ENCODE measurements around the gene FPR1.

FPR1 gene

DNA sequence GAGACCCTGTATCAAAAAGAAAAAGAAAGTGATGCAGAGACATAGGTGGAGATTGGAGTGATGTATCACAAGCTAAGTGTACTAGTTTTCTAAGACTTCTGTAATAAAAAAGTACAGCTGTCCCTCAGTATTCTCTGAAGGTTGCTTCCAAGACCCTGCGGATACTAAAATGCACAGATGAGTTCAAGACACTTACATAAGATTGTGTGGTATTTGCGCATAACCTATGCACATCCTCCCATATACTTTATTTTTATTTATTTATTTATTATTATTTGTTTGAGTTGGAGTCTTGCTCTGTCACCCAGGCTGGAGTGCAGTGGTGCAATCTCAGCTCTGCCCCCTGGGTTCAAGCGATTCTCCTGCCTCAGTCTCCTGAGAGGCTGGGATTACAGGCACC is 14.3 kb downstream of the FPR1 start:
- no peak for DNase-seq (ENCODE audit: low spot score)

DNA sequence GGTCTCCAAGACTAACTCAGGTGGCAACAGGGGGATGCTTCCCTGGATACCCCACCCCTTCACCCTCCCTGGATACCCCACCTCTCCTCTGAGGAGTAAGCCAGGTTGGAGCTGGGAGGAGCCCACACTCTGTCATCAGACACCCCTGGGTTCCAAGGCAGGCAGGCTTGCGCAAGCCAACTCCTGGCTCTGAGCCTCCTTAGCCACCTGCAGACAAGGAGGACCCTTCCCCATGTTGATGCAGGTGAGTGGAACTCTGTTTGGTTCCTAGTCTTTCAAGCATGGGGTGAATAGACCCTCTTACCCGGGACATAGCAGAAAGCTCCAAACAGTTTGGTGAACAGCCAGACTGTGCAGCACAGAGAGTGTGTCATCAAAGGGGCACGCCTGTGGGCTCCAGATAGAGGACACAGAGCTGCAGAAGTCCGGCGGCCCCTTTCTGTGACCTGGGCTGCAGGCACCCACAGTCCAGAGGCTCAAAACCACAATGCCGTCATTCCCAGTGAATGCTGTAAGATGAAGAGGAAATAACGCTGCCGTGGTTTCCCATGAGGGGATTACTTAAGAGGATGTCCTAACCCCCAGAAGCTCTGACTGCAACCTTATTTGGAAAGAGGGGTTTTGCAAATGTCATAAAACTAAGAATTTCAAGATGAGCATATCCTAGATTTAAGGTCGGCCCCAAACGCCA is 15.8 kb downstream of the FPR1 start:
- no peak for DNase-seq (ENCODE audit: low spot score)

DNA sequence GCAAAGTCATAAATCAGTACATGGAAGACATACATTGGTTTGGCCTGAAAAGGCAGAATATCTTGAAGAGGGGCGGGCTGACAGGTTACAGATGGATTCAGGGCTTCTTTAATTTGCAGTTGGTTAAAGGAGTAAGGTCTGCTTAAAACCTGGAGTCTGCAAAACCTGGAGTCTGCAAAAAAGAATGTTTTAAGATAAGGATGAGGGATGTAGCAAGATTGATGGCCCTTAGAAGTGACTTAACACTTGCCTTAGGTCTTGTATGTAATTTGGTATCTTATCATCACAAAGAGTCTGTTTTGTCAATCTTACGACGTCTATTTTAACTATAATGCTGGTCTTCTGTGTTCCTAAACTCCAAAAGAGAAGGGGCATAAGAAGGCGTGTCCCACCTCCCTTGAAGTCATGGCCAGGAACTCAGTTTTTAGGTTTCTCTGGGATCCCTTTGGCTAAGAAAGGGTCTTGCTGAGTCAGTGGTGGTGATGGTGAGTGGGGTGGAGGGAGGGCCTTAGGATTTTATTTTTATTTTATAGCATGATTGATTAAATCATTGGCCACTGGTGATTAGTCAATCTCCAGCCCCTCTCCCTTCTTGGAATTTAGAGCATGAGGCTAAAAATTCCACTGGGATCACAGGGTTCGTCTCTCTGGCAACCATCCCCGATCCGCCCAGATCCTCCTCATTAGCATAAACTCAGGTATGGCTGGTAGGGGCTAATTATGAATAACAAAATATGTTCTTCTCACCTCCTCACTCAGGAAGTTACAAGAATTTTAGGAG is 17.7 kb downstream of the FPR1 start:
- no peak for DNase-seq (ENCODE audit: low spot score)

DNA sequence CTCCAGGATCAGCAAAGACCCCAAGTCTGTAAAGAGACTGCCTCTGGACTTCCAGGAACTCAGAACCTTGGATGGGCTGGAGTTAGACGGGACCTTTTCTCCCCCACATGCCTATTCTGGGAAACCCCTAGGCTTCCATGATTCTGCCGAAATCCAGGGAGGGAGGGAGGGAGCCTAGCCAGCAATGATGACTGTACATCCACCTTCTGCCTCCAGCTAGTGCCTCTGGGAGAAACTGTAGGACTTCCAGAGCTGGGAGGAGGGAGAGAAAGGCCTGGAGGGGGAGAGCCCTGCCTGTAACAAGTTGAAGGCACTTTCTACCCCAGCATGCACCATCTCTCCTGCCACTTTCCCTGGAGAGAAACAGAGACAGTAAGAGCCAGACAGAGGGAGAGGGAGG is 21.9 kb downstream of the FPR1 start:
- DNase-seq (ENCODE audit: low spot score), result no peak

DNA sequence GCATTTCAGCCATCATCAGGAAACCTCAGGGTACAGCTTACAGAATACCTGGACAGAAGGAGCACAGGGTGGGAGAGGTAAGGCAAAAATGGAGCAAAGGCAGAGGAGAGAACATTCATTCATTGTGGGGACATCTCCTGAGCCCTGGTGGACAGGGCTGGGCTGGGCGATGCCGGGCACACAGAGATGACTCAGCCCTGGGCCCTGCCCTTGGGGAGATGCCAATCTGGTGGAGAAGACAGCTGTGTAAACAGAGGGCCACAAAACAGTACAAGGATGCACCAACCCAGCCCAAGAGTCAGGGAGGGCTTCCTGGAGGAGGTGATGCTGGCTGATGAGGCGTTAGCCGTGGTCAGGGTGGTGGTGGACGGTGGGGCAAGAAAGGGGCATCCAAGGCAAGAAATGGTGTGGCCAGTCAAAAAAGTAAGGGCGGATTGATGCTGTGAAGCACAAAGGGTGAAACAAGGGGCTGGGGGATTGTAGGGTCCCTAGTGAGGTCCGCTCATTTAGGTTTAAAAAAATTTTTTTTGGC is 24.3 kb downstream of the FPR1 start:
- DNase-seq (ENCODE audit: low spot score), result no peak

DNA sequence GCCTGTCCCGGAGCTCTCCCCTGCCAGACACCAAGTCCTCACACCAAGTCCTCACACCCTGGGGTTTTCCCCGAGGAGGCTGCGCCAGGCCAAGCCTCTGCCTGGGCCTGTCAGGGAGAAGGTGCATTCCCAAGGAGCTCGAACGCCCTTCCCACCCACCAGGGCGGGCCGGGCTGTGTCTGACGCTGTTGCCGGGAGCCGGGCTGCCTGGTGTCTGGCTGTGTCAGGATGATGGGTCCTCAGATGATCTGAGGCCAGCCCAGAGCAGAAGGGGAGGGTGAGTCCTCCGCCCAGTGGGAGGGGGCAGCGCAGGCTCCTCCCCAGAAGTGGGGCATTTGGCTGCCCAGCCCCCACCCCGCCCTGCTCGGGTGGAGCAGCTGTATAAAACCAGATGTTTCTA is 25.6 kb downstream of the FPR1 start:
- DNase-seq (ENCODE audit: low spot score), result no peak

DNA sequence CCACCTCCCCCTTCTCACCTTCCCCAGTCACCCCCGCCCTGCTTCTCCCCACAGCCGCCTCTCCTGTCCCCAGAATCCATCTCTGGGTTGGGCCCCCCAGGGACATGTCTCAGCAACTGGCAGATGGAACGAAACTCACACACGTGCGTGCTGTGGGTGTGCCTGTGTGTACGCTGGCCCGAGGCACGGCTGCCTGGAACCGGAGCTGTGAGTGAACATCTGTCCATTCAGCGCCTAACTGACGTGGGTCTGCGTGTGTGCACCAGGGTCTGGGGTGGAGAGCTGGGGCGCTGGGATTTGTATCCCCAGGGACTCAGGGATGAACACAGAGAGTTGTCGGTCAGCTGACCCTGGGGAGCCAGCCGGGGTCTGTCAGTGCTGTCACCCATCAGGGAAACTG is 27.1 kb downstream of the FPR1 start:
- DNase-seq (ENCODE audit: low spot score), result no peak

DNA sequence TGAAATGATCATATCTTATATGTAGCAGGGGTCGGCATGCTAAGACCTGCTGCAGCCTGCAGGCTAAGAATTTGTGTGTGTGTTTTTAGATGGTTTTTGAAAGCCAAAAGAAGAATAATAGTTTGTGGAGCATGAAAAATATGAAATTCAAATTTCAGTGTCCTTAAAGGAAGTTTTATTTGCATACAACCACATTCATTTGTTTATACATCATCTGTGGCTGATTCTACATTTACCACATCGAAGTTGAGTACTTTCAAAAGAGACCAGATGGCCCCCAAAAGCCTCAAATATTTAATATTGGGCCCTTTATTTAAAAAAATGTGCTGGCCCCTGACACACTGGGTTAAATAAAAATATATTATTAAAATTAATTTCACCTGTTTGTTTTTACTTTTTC is 29.2 kb downstream of the FPR1 start:
- no peak for DNase-seq (ENCODE audit: low spot score)

DNA sequence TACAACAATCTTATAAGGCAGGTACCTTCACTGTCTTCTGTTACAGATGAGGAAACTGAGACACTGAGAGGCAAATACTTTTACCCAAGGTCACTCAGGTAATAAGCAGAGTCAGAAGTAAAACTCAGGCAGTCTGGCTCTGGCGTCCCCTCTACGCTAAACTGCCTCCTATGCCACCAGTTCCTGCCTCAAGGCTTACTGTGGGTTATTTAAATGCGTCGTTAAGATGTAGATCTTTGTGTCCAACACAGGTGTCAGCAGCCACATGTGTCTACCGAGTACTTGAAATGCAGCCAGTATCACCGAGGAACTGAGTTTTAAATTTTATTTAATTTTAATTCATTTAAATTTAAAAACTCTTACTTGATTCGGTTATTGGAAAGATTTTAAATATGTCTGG is 29.8 kb downstream of the FPR1 start:
- DNase-seq (ENCODE audit: low spot score), result no peak

DNA sequence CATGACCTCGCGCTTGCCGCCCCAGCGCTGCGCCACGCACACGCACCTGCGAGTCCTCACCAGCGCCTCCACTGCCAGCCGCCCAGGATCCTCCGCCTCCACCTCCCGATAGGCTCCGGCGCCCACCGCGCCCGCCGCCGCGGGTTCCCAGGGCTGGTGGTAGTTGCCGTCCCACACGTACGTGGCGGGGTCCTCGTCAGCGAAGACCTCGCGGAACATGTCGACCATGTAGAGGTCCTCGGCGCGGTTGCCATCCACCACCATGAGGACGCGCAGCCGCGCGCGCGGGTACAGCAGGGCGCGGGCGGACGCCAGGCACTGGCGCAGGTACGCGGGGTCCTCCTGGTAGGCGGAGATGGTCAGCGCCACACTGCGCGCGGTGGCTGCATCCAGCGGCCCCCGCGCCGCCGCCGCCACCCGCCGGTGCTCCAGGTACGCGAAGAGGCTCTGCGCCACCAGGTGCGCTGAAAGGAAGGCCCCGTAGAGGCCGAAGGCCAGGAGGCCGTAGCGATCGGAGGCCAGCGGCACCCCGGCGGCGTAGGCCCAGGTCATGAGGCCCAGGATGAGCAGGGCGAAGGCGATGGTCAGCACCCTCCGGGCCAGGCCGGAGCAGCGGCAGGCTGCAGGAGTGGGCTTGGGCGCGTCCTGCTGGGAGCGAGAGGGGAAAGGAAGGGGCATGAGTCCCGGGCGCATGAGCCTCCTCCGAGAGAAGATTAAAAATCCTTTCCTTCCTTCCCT is 32.3 kb downstream of the FPR1 start:
- no peak for DNase-seq (ENCODE audit: low spot score)

DNA sequence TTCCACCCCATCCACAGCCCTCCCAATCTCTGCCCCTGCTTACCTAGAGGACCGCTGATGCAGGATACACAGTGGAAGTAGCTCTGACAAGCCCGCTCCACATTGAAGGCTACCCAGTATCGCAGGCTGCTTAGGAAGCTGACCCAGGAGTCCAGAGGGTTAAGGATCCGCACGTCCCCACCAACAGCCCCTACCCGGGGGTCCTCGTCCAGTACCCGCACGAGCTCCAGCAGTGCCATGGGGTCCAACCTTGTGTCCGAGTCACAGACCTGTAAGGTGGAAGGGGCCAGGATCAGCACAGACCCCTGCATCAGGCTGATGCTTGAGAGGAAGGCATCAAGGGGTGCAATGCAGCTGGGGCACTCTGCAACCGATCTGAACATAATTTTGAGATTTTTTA is 34.8 kb downstream of the FPR1 start:
- no peak for DNase-seq (ENCODE audit: low spot score)

DNA sequence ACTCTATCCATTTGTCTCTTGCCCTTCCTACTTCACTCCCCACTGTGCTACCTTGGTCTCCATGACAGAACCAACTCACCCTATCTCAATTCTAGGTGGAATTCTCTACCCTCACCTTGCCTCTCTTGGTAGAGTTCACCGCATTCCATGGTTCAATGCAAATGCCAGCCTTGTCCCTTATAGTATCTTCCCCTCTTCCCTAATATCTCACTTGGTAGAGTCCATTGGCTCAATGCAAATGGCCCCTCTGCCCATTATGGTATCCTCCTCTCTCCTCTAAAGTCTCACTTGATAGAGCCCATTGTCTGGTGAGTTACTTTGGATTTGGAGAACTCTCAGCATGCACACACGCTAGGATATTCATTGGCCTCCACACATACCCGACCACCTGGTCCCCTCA is 35.8 kb downstream of the FPR1 start:
- no peak for DNase-seq (ENCODE audit: low spot score)

DNA sequence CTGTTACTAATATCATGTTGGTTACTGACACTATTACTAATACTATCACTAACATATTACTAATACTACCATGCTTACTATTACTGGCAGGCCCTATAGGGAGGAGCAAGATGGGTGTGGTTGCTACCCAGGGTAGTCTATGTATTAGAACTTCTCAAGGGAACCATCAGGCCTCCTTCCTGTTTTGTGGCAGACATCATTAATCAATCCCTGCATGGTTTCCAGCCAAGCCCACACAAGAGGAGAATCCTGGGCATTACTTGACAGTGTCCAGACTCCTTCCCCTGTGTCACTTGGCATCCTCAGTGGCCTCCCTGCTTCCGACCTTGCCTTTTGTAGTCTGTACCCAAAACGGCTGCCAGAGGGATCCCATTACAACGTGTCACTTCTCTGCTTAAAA is 36.8 kb downstream of the FPR1 start:
- no peak for DNase-seq (ENCODE audit: low spot score)

DNA sequence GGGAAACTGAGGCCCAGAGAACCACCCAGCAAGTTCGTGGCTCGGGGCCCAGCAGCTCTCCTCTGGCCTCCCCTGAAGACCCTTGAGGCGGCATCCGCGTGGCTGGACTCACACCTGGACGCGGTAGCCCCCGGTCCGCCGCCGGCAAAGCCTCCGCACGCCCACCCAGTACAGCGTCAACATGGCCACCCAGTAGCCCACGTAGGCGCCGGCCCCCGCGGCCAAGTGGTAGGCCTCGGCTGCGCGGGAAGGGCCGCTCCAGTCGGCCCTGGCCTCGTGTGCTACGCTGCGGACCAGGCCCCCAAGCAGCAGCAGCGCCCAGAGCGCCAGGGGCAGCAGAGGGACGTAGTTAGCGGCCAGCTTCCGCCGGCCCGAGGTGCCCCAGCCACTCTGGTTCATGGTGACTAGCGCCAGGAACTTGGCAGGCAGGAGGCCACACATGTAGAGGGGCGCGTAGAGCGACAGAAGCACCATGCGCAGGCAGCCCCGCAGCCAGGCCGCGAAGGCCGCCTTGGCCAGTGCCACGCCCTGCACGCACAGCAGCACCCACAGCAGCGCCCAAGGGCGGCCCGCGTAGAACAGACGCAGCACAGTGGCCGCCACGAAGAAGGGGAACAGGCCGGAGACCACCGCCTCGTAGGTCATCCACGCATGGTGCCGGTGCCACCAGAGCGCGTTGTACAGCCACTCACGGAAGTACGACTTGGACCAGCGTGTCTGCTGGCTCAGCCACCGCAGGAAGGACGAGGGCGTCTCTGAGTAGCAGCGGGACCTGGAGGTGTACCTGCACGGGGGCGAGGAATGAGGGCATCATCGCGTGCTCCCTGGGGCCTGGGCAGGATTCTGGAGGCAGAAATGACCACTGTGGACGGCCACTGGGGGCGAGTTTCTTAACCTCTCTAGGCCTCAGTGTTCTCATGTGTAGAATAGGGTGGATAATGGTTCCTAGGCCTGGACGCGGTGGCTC is 38.1 kb downstream of the FPR1 start:
- DNase-seq (ENCODE audit: low spot score), result no peak

DNA sequence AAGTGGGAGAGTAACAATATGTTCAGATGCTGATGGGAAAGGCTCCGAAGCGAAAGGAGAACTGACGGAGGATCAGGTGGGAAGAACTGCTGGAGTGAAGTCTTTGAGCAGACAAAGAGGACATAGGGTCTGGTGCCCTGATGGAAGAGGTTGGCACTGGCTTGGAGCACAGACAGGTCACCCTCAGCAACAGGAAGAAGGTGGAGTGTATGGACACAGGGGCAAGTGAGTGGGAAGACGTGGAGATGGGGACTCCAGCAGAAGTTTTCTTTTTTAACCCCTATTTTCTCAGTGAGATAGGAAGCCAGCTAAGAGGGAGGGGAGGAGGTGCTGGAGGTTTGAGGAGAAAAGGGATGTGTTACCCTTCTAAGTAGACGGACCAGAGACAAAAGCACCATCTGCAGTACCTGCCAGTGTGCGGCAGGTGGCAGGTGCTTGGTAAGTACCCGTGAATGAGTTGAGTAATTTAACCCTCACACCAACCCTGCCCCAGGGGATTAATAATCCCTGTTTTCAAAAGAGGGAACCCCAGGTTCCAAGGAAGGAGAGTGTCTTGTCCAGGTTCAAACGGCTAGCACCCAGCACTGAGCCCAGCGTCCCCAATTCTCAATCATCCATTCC is 39.1 kb downstream of the FPR1 start:
- no peak for DNase-seq (ENCODE audit: low spot score)

DNA sequence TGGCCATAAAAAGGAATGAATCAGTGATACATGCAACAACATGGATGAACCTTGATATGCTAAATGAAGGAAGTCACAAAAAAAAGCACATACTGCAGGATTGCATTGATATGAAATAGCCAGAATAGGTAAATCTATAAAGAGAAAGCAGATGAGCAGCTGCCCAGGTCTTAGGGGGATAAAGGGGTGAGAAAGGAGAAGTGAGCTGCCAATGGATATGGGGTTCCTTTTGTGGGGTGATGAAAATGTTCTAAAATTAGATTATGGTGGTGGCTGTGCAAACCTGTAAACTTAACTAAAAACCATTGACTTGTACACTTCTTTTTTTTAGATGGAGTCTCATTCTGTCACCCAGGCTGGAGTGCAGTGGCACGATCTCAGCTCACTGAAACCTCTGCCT is 40.0 kb downstream of the FPR1 start:
- DNase-seq (ENCODE audit: low spot score), result no peak

DNA sequence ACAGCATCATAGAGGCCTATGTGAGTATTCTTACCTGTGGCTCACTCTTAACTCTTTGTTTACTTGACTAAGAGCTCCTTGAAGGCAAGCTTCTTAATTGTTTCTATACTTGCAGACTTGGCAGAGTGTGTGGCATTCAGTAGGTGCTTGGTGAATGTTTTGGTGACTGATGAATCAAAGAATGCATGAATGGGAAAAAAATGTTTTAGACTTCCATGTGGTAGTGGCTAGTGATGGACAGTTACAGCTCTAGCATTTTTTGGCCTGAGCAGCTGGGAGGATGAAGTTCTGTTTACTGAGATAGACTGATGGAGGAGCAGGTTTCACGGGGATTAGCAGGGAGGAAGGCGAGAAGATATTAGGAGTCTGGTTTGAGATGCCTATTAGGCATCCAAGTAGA is 41.5 kb downstream of the FPR1 start:
- DNase-seq (ENCODE audit: low spot score), result no peak

DNA sequence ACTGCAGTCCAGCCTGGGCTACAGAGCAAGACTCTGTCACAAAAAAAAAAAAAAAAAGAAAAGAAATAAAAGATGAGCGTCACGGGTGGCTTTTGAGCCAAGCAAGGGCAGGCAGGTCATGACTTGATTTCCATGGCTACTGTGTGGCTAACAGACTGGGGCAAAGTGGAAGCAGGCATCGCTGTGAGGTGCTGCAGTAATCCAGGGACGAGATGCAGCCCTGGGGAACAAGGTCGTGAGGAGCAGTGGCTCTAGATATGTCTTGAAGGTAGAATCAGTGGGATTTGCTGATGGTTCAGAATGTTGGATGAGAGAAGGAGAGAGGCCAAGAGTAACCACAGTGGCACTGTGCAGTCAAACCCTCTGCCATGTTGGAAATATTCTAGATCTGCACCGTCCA is 42.1 kb downstream of the FPR1 start:
- DNase-seq (ENCODE audit: low spot score), result no peak

DNA sequence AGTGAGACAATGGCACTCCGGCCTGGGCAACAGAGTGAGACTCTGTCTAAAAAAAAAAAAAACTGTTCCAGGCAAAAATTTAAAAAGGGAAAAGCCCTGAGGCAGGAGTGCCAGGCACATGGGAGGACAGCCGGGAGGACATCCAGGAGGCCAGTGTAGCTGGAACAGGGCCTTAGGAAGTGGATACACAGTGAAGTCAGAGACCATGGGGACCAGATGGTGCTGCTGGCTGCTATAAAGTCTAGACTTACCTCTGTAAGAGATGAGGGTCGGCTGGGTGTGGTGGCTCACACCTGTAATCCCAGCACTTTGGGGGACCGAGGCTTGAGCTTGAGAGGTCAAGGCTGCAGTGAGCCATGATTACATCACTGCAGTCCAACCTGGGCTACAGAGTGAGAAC is 42.9 kb downstream of the FPR1 start:
- DNase-seq (ENCODE audit: low spot score), result no peak

DNA sequence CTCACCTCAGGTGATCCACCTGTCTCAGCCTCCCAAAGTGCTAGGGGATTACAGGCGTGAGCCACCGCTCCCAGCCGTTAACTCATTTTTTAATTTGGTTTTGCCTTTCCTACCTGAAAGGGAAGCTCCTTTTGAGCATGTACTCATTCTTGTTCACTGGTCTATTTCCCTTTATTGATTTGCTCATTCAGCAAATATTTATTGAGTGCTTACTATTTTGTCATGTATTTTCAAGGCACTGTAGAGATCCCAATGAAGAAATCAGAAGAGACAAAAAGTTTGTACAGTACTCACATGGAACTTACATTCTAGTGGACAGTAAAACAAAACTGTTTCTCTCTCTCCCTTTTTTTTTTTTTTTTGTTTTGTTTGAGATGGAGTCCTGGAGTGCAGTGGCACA is 44.8 kb downstream of the FPR1 start:
- no peak for DNase-seq (ENCODE audit: low spot score)

DNA sequence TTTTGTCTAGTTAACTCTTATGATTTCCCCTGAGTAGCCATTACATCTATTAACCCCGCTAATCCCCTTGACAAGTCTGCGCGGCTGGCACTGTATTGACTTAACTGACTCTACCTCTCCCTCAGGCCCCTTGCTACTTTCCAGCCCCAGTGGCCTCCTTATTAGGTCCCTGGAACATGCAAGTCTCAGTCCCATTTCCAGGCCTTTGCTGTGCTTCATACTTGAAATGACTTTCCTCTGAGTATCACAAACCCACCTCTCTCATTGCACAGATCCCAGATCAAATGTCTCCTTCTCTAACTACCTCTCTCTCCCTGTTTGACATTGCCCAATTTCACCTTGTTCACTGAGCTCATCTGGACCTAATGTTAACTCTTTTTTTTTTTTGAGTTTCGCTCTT is 45.4 kb downstream of the FPR1 start:
- no peak for DNase-seq (ENCODE audit: low spot score)

All from hematopoietic multipotent progenitor cell treated with erythropoietin and hydrocortisone succinate and interleukin-3 and kit ligand, for 17 days (in vitro differentiated cells).